IMR-90 (cell line): Measurements from ENCODE around the gene ERCC6. TPM values are rescaled to one million over a fixed set of nuclear protein-coding genes. Genes with fewer than 3 reads are reported as not detected.

Source experiments
- ATAC-seq: fragments of 200-7000 bp; cut with Tn5 transposase; 2 replicates; pipeline ENCODE4 v1.9.1; 2020; ENCODE audit warnings: low read depth, mild to moderate bottlenecking, moderate library complexity
- BruUV-seq: library from RNA; stranded (reverse); fragments of 400-500 nt; replicated peaks from 2 replicates; lab custom pipeline; 2021; lab: Mats Ljungman, UMichigan
- CTCF ChIA-PET: fragments of 300-600 bp; formaldehyde crosslinking; extraction: SDS; loops from one replicate; lab custom pipeline; 2021; ENCODE audit warnings: antibody characterized with exemption; lab: Yijun Ruan, JAX
- POLR2A ChIA-PET: fragments of 300-600 bp; sonication (Branson Sonifier 250); formaldehyde crosslinking; loops from one replicate; lab custom pipeline; 2022; ENCODE audit warnings: antibody characterized with exemption; ENCODE audit not compliant: unreplicated experiment; lab: Charles Lee
- DNase-seq: peaks from one replicate; pipeline ENCODE4 v3.0.0; 2013
- H2AFZ ChIP-seq: replicated peaks from 2 replicates; pipeline ENCODE3; 2013; ENCODE audit warnings: low read length, mild to moderate bottlenecking; ENCODE audit not compliant: poor library complexity
- H2AK5ac ChIP-seq: 2 replicates; pipeline ENCODE4 v1.6.1; 2013; ENCODE audit warnings: low read depth, low read length, inconsistent platforms
- H2AK9ac ChIP-seq: replicated peaks from 2 replicates; pipeline ENCODE3; 2013; ENCODE audit warnings: mild to moderate bottlenecking, low read depth, low read length, moderate library complexity; ENCODE audit not compliant: poor library complexity
- H2BK120ac ChIP-seq: 2 replicates; pipeline ENCODE4 v1.6.1; 2013; ENCODE audit warnings: low read depth, low read length, inconsistent platforms
- H2BK15ac ChIP-seq: 3 replicates; pipeline ENCODE4 v1.6.1; 2013; ENCODE audit warnings: low read depth, low read length, inconsistent platforms
- H2BK20ac ChIP-seq: 2 replicates; pipeline ENCODE4 v1.6.1; 2013; ENCODE audit warnings: low read depth, mild to moderate bottlenecking, inconsistent platforms, low read length, moderate library complexity
- H2BK5ac ChIP-seq: 2 replicates; pipeline ENCODE4 v1.6.1; 2013; ENCODE audit warnings: mild to moderate bottlenecking, low read depth, low read length, inconsistent platforms; ENCODE audit not compliant: poor library complexity, severe bottlenecking
- H3K14ac ChIP-seq: replicated peaks from 2 replicates; pipeline ENCODE4 v1.6.1; 2013; ENCODE audit warnings: low read depth, low read length, inconsistent platforms
- H3K18ac ChIP-seq: 2 replicates; pipeline ENCODE4 v1.6.1; 2013; ENCODE audit warnings: low read depth, low read length, control low read depth
- H3K23ac ChIP-seq: 2 replicates; pipeline ENCODE4 v1.6.1; 2013; ENCODE audit warnings: low read depth, low read length, inconsistent platforms
- H3K27ac ChIP-seq: 2 replicates; pipeline ENCODE4 v1.5.1; 2013; ENCODE audit warnings: mild to moderate bottlenecking, control low read depth, low read length; ENCODE audit not compliant: insufficient read depth
- H3K27me3 ChIP-seq: 2 replicates; pipeline ENCODE4 v1.6.1; 2013; ENCODE audit warnings: low read length; ENCODE audit not compliant: control insufficient read depth, insufficient read depth
- H3K36me3 ChIP-seq: 2 replicates; pipeline ENCODE4 v1.6.1; 2013; ENCODE audit warnings: low read length, mixed read lengths; ENCODE audit not compliant: control insufficient read depth, insufficient read depth
- H3K4ac ChIP-seq: 2 replicates; pipeline ENCODE4 v1.6.1; 2013; ENCODE audit warnings: low read depth, low read length, inconsistent platforms
- H3K4me1 ChIP-seq: 2 replicates; pipeline ENCODE4 v1.6.1; 2013; ENCODE audit warnings: low read length, mixed read lengths; ENCODE audit not compliant: control insufficient read depth, insufficient read depth
- H3K4me2 ChIP-seq: 2 replicates; pipeline ENCODE4 v1.6.1; 2013; ENCODE audit warnings: low read depth, mild to moderate bottlenecking, control low read depth, low read length, moderate library complexity
- H3K4me3 ChIP-seq: 2 replicates; pipeline ENCODE4 v1.5.1; 2013; ENCODE audit warnings: low read depth, mild to moderate bottlenecking, control low read depth, low read length, moderate library complexity; ENCODE audit not compliant: insufficient read depth
- H3K56ac ChIP-seq: 2 replicates; pipeline ENCODE4 v1.6.1; 2013; ENCODE audit warnings: low read length, inconsistent platforms; ENCODE audit not compliant: insufficient read depth; ENCODE audit errors: extremely low read depth
- H3K79me1 ChIP-seq, 2 experiments: 2 replicates each; pipeline ENCODE4 v1.6.1; 2013; ENCODE audit warnings: low read length in 2 of 2, inconsistent platforms in 1 of 2, low read depth in 1 of 2
- H3K9ac ChIP-seq: 2 replicates; pipeline ENCODE4 v1.6.1; 2013; ENCODE audit warnings: low read depth, low read length, control low read depth
- H3K9me1 ChIP-seq: 2 replicates; pipeline ENCODE4 v1.6.1; 2013; ENCODE audit warnings: low read length, inconsistent platforms; ENCODE audit not compliant: insufficient read depth
- H3K9me3 ChIP-seq: 2 replicates; pipeline ENCODE4 v1.6.1; 2013; ENCODE audit warnings: low read length; ENCODE audit not compliant: control insufficient read depth, insufficient read depth
- H4K20me1 ChIP-seq: 2 replicates; pipeline ENCODE4 v1.6.1; 2013; ENCODE audit warnings: low read length, inconsistent platforms; ENCODE audit not compliant: insufficient read depth
- H4K5ac ChIP-seq: 2 replicates; pipeline ENCODE4 v1.6.1; 2013; ENCODE audit warnings: mild to moderate bottlenecking, low read depth, low read length, control low read depth
- H4K8ac ChIP-seq, 2 experiments: 2 replicates each; pipeline ENCODE4 v1.6.1; 2013; ENCODE audit warnings: low read depth in 2 of 2, low read length in 2 of 2, control low read depth in 1 of 2, inconsistent platforms in 1 of 2
- H4K91ac ChIP-seq: 2 replicates; pipeline ENCODE4 v1.6.1; 2013; ENCODE audit warnings: low read depth, low read length, inconsistent platforms; ENCODE audit not compliant: insufficient read depth
- BHLHE40 ChIP-seq: fragments of 150-350 bp; IDR thresholded peaks from 2 replicates; pipeline ENCODE4 v1.6.1; 2016; ENCODE audit warnings: mild to moderate bottlenecking, low read depth, low read length
- CEBPB ChIP-seq: IDR thresholded peaks from 2 replicates; pipeline ENCODE4 v1.6.1; 2012; ENCODE audit warnings: low read depth, low read length, improper control_type of control experiment
- CHD1 ChIP-seq: IDR thresholded peaks from 2 replicates; pipeline ENCODE4 v1.6.1; 2012; ENCODE audit warnings: low read depth, low read length, improper control_type of control experiment
- CTCF ChIP-seq: conservative IDR thresholded peaks from 2 replicates; pipeline ENCODE4 v1.5.1; 2012; ENCODE audit warnings: mild to moderate bottlenecking, low read depth, low read length, improper control_type of control experiment
- ELK1 ChIP-seq: fragments of 150-350 bp; IDR thresholded peaks from 2 replicates; pipeline ENCODE4 v1.6.1; 2016; ENCODE audit warnings: low read depth, mild to moderate bottlenecking, low read length, moderate library complexity, borderline replicate concordance
- FOS ChIP-seq: fragments of 150-350 bp; IDR thresholded peaks from 2 replicates; pipeline ENCODE4 v1.6.1; 2016; ENCODE audit warnings: low read depth, low read length
- MAFK ChIP-seq: IDR thresholded peaks from 2 replicates; pipeline ENCODE4 v1.6.1; 2012; ENCODE audit warnings: low read depth, low read length, improper control_type of control experiment
- MAZ ChIP-seq: IDR thresholded peaks from 2 replicates; pipeline ENCODE4 v1.6.1; 2012; ENCODE audit warnings: low read depth, mild to moderate bottlenecking, low read length, improper control_type of control experiment, moderate library complexity, borderline replicate concordance
- NFE2L2 ChIP-seq: fragments of 150-350 bp; IDR thresholded peaks from 2 replicates; pipeline ENCODE4 v1.6.1; 2016; ENCODE audit warnings: low read depth, mild to moderate bottlenecking, low read length
- POLR2A ChIP-seq: IDR thresholded peaks from 2 replicates; pipeline ENCODE4 v1.6.1; 2012; ENCODE audit warnings: mild to moderate bottlenecking, low read depth, low read length
- RAD21 ChIP-seq: IDR thresholded peaks from 2 replicates; pipeline ENCODE4 v1.6.1; 2012; ENCODE audit warnings: low read length, improper control_type of control experiment
- RCOR1 ChIP-seq: IDR thresholded peaks from 2 replicates; pipeline ENCODE4 v1.6.1; 2012; ENCODE audit warnings: mild to moderate bottlenecking, low read length, improper control_type of control experiment; ENCODE audit not compliant: insufficient replicate concordance
- RFX5 ChIP-seq: IDR thresholded peaks from 2 replicates; pipeline ENCODE4 v1.8.0; 2012; ENCODE audit warnings: low read depth, mild to moderate bottlenecking, low read length, moderate library complexity
- SMC3 ChIP-seq: fragments of 150-350 bp; IDR thresholded peaks from 2 replicates; pipeline ENCODE4 v1.6.1; 2016; ENCODE audit warnings: low read depth, mild to moderate bottlenecking, antibody characterized with exemption, low read length, moderate library complexity
- WGBS, 2 experiments: methylation state at CpG; one replicate each; pipeline versions ENCODE4 v1.1.5 to v1.1.7; 2013; ENCODE audit warnings: missing lambda C conversion rate in 2 of 2; ENCODE audit not compliant: insufficient read length in 1 of 2; ENCODE audit errors: extremely low coverage in 2 of 2; 5-methylcytosine and 5-hydroxymethylcytosine counted together
- dilution Hi-C: fragments of 300-500 bp; cut with HindIII; formaldehyde crosslinking; loops from one replicate; pipeline ENCODE4 v1.14.3; 2018; ENCODE audit warnings: low sequenced_read_pairs; ENCODE audit not compliant: unreplicated experiment
- in situ Hi-C: fragments of 300-500 bp; cut with MboI; formaldehyde crosslinking; loops from 3 replicates; pipeline ENCODE4 v1.14.3; 2019; ENCODE audit warnings: low sequenced_read_pairs, inconsistent platforms, mixed read lengths
- intact Hi-C: fragments of 100-400 bp; cut with micrococcal nuclease; formaldehyde crosslinking; loops from 2 replicates; pipeline ENCODE4 v1.10.0; 2022
- polyA plus RNA-seq, 3 experiments: library from polyadenylated mRNA; depleted of rRNA; stranded (reverse); fragments of >200 nt; gene quantifications; 2 replicates each; pipeline ENCODE4 v1.2.3, GENCODE V29; 2012; ENCODE audit warnings: low replicate concordance in 1 of 3
- total RNA-seq: library from RNA; depleted of rRNA; stranded (reverse); fragments of >200 nt; gene quantifications from 2 replicates; pipeline ENCODE4 v1.2.3, GENCODE V29; 2012

The ERCC6 gene
- total and polyA plus RNA-seq, 2 of the 4 experiments (the other 2 are of a cell fraction): 7.3 to 14.9 TPM

- Histone ChIP-seq H3K4me1 (peaks cover 7% of the 10 kb centered on the region), H3K4me3 (no peak overlapping the region), H3K9me1 (peaks cover 5% of the 10 kb centered on the region), H3K27ac (no peak overlapping the region), H3K23ac (no peak overlapping the region), H3K79me1 (peaks cover 10 to 20% of the 10 kb centered on the region in 2 experiments), H4K8ac (peak overlapping the region in 1 of 2 experiments; percentile 73; a peak in 1 of 4 replicates), H2AK5ac (no peak overlapping the region), H3K4ac (no peak overlapping the region), H2AFZ (no peak overlapping the region), H4K5ac (no peak overlapping the region), H3K9ac (no peak overlapping the region), H3K14ac (no peak overlapping the region), H2AK9ac (no peak overlapping the region), H2BK5ac (no peak overlapping the region), H3K56ac (no peak overlapping the region), H3K36me3 (no peaks in the 10 kb centered on the region), H2BK15ac (no peak overlapping the region), H2BK20ac (no peak overlapping the region), H2BK120ac (no peak overlapping the region), H3K18ac (no peak overlapping the region), H3K27me3 (no peaks in the 10 kb centered on the region), H4K20me1 (no peaks in the 10 kb centered on the region), H3K4me2 (no peak overlapping the region), H4K91ac (no peak overlapping the region), H3K9me3 (0 out of 2 replicates have a peak, but pooled peaks cover 2% of the 10 kb centered on the region)
- DNase-seq (no peak), ATAC-seq (no peak)
- POLR2A ChIA-PET: no interaction called here
- no peak for TF ChIP-seq MAZ
- TF ChIP-seq NFE2L2: no peak
- no peak for TF ChIP-seq RAD21
- no peak for TF ChIP-seq CHD1
- TF ChIP-seq ELK1: no peak
- TF ChIP-seq POLR2A: no peak
- no peak for TF ChIP-seq SMC3
- no peak for TF ChIP-seq CEBPB
- TF ChIP-seq BHLHE40: no peak
- no peak for TF ChIP-seq RFX5
- TF ChIP-seq RCOR1: no peak
- TF ChIP-seq CTCF: no peak
- TF ChIP-seq MAFK: no peak
- no peak for TF ChIP-seq FOS
- in situ Hi-C loops: no loop called here
- WGBS, 2 experiments: 91% methylated on average over 4 of the region's 20 CpGs; no CpG with 5 or more reads in 1 of the 2 experiments
- CTCF ChIA-PET: interaction anchor here (1.3 kb wide), 1 partner anchor 13 kb away, joined by 3 read pairs; no protein-coding TSS in a partner anchor
- intact Hi-C loops: no loop called here
- BruUV-seq: no TSS peak
- dilution Hi-C loops: no loop called here
Observed at GRCh38 chr10:49540056-49540797, 1.3 kb upstream of the ERCC6 start.
